Liver (tissue), 9 donors: Measurements from ENCODE around the gene IZUMO2. TPM values are rescaled to one million over a fixed set of nuclear protein-coding genes. Genes with fewer than 3 reads are reported as not detected.
A peak's percentile ranks its signal among the peaks of the same experiment; 100 is the strongest.

Experiments used
- DNase-seq: peaks from one replicate; pipeline ENCODE4 v3.0.0-alpha.2; 2017; ENCODE audit warnings: low spot score
- H3K27ac ChIP-seq, 2 donors: one replicate each; pipeline ENCODE4 v1.7.0; 2013; ENCODE audit warnings: inconsistent platforms in 2 of 2, low read length in 2 of 2, control low read depth in 1 of 2, low read depth in 1 of 2, mild to moderate bottlenecking in 1 of 2
- H3K27me3 ChIP-seq, 4 donors: one replicate each; pipeline versions ENCODE4 v1.6.1 to v1.7.0; 2013; ENCODE audit warnings: low read length in 3 of 4, inconsistent platforms in 1 of 4, mild to moderate bottlenecking in 1 of 4, moderate library complexity in 1 of 4; ENCODE audit not compliant: control insufficient read depth in 4 of 4, insufficient read depth in 4 of 4
- H3K36me3 ChIP-seq, 4 donors: one replicate each; pipeline versions ENCODE4 v1.6.1 to v1.7.0; 2013; ENCODE audit warnings: low read length in 3 of 4, mild to moderate bottlenecking in 3 of 4, low read depth in 1 of 4, moderate library complexity in 1 of 4; ENCODE audit not compliant: control insufficient read depth in 4 of 4, insufficient read depth in 3 of 4
- H3K4me1 ChIP-seq, 4 donors: one replicate each; pipeline versions ENCODE4 v1.6.1 to v1.7.0; 2013; ENCODE audit warnings: low read length in 3 of 4, mild to moderate bottlenecking in 3 of 4, moderate library complexity in 1 of 4; ENCODE audit not compliant: control insufficient read depth in 4 of 4, insufficient read depth in 4 of 4
- H3K4me3 ChIP-seq, 3 donors: one replicate each; pipeline versions ENCODE4 v1.6.1 to v1.7.0; 2013; ENCODE audit warnings: low read length in 3 of 3, control low read depth in 1 of 3, low read depth in 1 of 3, mild to moderate bottlenecking in 1 of 3
- H3K9ac ChIP-seq, 2 donors: one replicate each; pipeline ENCODE4 v1.7.0; 2013; ENCODE audit warnings: low read length in 2 of 2, mild to moderate bottlenecking in 2 of 2, moderate library complexity in 2 of 2, control low read depth in 1 of 2, low read depth in 1 of 2
- H3K9me3 ChIP-seq, 4 donors: one replicate each; pipeline versions ENCODE4 v1.6.1 to v1.7.0; 2013; ENCODE audit warnings: low read length in 3 of 4; ENCODE audit not compliant: control insufficient read depth in 4 of 4
- EGR1 ChIP-seq, 2 donors: IDR thresholded peaks; 2 replicates each; pipeline ENCODE4 v1.6.1; 2016 to 2018; ENCODE audit warnings: antibody characterized with exemption in 2 of 2, low read depth in 2 of 2
- FOXA1 ChIP-seq: IDR thresholded peaks from 2 replicates; pipeline ENCODE4 v1.6.1; 2016; ENCODE audit warnings: antibody characterized with exemption
- HNF4A ChIP-seq, 2 donors: conservative IDR thresholded peaks; 2 replicates each; pipeline ENCODE4 v1.6.1; 2016; ENCODE audit warnings: antibody characterized with exemption in 2 of 2, mild to moderate bottlenecking in 2 of 2
- HNF4G ChIP-seq: IDR thresholded peaks from 2 replicates; pipeline ENCODE4 v1.6.1; 2016; ENCODE audit warnings: antibody characterized with exemption
- JUND ChIP-seq, 2 donors: IDR thresholded peaks; 2 replicates each; pipeline ENCODE4 v1.6.1; 2016; ENCODE audit warnings: antibody characterized with exemption in 2 of 2
- NR2F2 ChIP-seq: IDR thresholded peaks from 2 replicates; pipeline ENCODE4 v1.6.1; 2016; ENCODE audit warnings: antibody characterized with exemption
- RAD21 ChIP-seq, 2 donors: IDR thresholded peaks; 2 replicates each; pipeline ENCODE4 v1.6.1; 2016; ENCODE audit warnings: antibody characterized with exemption in 2 of 2, mild to moderate bottlenecking in 2 of 2
- RXRA ChIP-seq, 2 donors: IDR thresholded peaks; 2 replicates each; pipeline ENCODE4 v1.6.1; 2017 to 2018; ENCODE audit warnings: antibody characterized with exemption in 2 of 2, mild to moderate bottlenecking in 1 of 2
- SP1 ChIP-seq: IDR thresholded peaks from 2 replicates; pipeline ENCODE4 v1.6.1; 2018; ENCODE audit warnings: antibody characterized with exemption, mild to moderate bottlenecking
- TAF1 ChIP-seq: conservative IDR thresholded peaks from 2 replicates; pipeline ENCODE4 v1.6.1; 2016; ENCODE audit warnings: antibody characterized with exemption, mild to moderate bottlenecking
- YY1 ChIP-seq: IDR thresholded peaks from 2 replicates; pipeline ENCODE4 v1.6.1; 2016; ENCODE audit warnings: antibody characterized with exemption, mild to moderate bottlenecking
- WGBS: extraction: QIAGEN DNeasy Blood & Tissue Kit; methylation state at CpG from one replicate; pipeline ENCODE4 v1.1.7; 2013; 5-methylcytosine and 5-hydroxymethylcytosine counted together
- polyA plus RNA-seq, 2 donors: library from polyadenylated mRNA; stranded (reverse) in 1 of 2; unstranded in 1 of 2; fragments of 200-250 nt in 1 of 2; fragments of >200 nt in 1 of 2; fragmentation: Nextera tagmentation in 1 of 2; extraction: Ambion mirVana in 1 of 2; gene quantifications; one replicate each; pipeline versions ENCODE4 v1.2.1 to v1.2.3, GENCODE V29; 2013 to 2015
- total RNA-seq, 2 donors: library from RNA; depleted of rRNA; stranded (reverse); fragments of >200 nt; gene quantifications; one replicate each; pipeline ENCODE4 v1.2.3, GENCODE V29; 2014
- TF ChIP-seq, protein P1 (sequence below): IDR thresholded peaks from 2 replicates; pipeline ENCODE4 v1.6.1; 2016; ENCODE audit warnings: antibody characterized with exemption
- TF ChIP-seq, protein P2 (sequence below): IDR thresholded peaks from 2 replicates; pipeline ENCODE4 v1.6.1; 2016; ENCODE audit warnings: antibody characterized with exemption
- TF ChIP-seq, protein P3 (sequence below): IDR thresholded peaks from 2 replicates; pipeline ENCODE4 v1.6.1; 2016; ENCODE audit warnings: antibody characterized with exemption
- TF ChIP-seq, protein P4 (sequence below): fragments of 150-350 bp; IDR thresholded peaks from 2 replicates; pipeline ENCODE4 v1.5.1; 2017; ENCODE audit warnings: improper control_type of control experiment, low read depth, low read length; ENCODE audit not compliant: missing input control
- TF ChIP-seq, protein P5 (sequence below): IDR thresholded peaks from 2 replicates; pipeline ENCODE4 v1.6.1; 2016; ENCODE audit warnings: antibody characterized with exemption, mild to moderate bottlenecking
- donor health status: healthy.
- donor health status: healthy.
- donor health status: healthy.
- donor health status: healthy.
- donor health status: healthy.

IZUMO2 gene
- total and polyA plus RNA-seq, 4 donors: not detected

DNA sequence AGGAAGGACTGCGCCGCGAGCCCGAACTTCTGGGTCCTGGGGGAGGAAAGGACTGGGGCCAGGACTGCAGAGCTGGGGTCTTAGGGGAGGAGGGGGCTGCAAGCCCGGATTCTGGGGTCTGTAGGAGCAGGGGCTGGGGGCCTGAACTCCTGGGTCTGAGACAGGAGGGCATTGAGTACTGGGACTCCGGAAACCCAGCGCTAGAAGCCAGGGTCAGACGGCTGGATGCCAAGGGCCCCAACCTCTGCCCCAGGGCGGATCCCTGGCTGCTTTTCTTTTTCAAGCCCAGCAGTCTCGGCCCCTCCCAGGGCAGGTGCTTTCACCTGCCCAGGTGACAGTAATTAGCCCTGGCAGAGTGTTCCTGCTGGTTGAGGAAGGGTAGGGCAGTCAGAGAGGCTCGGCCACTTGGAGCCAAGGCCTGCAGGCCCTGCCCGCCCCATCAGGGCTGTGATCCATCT lies 42.6 kb upstream of the IZUMO2 start:
- Histone ChIP-seq H3K4me3 (peak overlapping the region; percentile 12 to 58 (median 54)), H3K9me3 (no peaks in the 10 kb centered on the region), H3K9ac (no peak overlapping the region), H3K4me1 (peaks cover 9 to 23% (median 18%) of the 10 kb centered on the region in 4 donors), H3K27ac (peak overlapping the region; percentile 70 to 79), H3K27me3 (peaks cover 0 to 2% (median 0%) of the 10 kb centered on the region in 4 donors), H3K36me3 (peaks cover 0 to 3% (median 2%) of the 10 kb centered on the region in 4 donors)
- no peak for TF ChIP-seq RXRA (IDR thresholded peaks at IDR 0.05)
- TF ChIP-seq JUND (IDR thresholded peaks at IDR 0.05): no peak
- TF ChIP-seq, protein P1, sequence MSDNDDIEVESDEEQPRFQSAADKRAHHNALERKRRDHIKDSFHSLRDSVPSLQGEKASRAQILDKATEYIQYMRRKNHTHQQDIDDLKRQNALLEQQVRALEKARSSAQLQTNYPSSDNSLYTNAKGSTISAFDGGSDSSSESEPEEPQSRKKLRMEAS: no peak
- no peak for TF ChIP-seq FOXA1
- TF ChIP-seq SP1: peak; percentile 22
- 15% methylated on average over 12 of the region's 12 CpGs for WGBS
- DNase-seq: no peak

DNA sequence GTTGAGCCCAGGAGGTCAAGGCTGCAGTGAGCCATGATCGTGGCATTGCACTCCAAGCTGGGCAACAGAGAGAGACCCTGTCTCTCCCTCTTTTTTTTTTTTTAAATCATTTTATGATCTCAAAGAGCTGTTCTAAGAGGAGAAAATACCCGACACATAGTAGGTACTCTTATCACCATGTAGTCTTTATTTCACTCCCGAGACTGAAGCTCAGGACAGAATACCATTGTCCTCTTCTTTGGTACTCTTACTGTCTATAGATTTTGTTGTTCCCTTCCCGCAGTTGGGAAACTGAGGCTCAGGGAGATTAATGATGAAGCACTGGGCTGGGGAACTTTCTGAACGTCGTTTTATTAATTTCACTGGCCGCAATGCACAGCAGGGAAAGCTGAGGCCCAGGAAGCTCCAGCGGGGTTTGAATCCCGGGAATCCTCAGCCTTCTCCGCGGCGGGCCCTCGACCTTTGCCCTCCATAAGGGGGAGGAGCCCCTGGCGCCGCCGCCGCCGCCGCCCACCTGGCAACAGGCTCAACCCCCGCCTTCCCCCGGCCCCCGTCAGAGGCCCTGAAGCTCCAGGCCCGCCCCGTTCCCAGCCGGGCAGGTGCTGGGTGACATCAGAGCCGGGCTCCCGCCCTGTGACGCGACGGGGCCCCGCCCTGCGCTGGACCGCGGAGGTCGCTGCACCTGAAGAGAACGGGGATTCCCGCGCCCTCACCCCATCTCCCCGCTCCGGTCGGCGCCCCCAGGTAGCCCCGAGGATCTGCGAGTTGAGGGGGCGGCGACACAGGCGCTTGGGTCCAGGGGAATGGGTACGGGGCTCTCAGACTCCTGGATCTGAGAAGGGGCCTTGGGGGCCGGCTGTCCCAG lies 42.0 kb upstream of the IZUMO2 start:
- TF ChIP-seq RXRA (IDR thresholded peaks at IDR 0.05) (peak; percentile 47 to 51), SP1 (peak; percentile 74), RAD21 (IDR thresholded peaks at IDR 0.05) (no peak), HNF4A (conservative IDR thresholded peaks at IDR 0.05) (peak; percentile 40 to 48), TAF1 (no peak), NR2F2 (peak; percentile 22), YY1 (peak; percentile 23), JUND (IDR thresholded peaks at IDR 0.05) (peak in 1 of 2 donors; percentile 21), HNF4G (peak; percentile 33), EGR1 (IDR thresholded peaks at IDR 0.05; ENCODE audit: low read depth in 2 of 2) (peak; percentile 50 to 67)
- TF ChIP-seq, protein P2, sequence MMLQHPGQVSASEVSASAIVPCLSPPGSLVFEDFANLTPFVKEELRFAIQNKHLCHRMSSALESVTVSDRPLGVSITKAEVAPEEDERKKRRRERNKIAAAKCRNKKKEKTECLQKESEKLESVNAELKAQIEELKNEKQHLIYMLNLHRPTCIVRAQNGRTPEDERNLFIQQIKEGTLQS: no peak
- TF ChIP-seq, protein P1: peak; percentile 47
- TF ChIP-seq, protein P3, sequence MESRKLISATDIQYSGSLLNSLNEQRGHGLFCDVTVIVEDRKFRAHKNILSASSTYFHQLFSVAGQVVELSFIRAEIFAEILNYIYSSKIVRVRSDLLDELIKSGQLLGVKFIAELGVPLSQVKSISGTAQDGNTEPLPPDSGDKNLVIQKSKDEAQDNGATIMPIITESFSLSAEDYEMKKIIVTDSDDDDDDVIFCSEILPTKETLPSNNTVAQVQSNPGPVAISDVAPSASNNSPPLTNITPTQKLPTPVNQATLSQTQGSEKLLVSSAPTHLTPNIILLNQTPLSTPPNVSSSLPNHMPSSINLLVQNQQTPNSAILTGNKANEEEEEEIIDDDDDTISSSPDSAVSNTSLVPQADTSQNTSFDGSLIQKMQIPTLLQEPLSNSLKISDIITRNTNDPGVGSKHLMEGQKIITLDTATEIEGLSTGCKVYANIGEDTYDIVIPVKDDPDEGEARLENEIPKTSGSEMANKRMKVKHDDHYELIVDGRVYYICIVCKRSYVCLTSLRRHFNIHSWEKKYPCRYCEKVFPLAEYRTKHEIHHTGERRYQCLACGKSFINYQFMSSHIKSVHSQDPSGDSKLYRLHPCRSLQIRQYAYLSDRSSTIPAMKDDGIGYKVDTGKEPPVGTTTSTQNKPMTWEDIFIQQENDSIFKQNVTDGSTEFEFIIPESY: no peak
- TF ChIP-seq, protein P4, sequence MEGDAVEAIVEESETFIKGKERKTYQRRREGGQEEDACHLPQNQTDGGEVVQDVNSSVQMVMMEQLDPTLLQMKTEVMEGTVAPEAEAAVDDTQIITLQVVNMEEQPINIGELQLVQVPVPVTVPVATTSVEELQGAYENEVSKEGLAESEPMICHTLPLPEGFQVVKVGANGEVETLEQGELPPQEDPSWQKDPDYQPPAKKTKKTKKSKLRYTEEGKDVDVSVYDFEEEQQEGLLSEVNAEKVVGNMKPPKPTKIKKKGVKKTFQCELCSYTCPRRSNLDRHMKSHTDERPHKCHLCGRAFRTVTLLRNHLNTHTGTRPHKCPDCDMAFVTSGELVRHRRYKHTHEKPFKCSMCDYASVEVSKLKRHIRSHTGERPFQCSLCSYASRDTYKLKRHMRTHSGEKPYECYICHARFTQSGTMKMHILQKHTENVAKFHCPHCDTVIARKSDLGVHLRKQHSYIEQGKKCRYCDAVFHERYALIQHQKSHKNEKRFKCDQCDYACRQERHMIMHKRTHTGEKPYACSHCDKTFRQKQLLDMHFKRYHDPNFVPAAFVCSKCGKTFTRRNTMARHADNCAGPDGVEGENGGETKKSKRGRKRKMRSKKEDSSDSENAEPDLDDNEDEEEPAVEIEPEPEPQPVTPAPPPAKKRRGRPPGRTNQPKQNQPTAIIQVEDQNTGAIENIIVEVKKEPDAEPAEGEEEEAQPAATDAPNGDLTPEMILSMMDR: no peak
- TF ChIP-seq, protein P5, sequence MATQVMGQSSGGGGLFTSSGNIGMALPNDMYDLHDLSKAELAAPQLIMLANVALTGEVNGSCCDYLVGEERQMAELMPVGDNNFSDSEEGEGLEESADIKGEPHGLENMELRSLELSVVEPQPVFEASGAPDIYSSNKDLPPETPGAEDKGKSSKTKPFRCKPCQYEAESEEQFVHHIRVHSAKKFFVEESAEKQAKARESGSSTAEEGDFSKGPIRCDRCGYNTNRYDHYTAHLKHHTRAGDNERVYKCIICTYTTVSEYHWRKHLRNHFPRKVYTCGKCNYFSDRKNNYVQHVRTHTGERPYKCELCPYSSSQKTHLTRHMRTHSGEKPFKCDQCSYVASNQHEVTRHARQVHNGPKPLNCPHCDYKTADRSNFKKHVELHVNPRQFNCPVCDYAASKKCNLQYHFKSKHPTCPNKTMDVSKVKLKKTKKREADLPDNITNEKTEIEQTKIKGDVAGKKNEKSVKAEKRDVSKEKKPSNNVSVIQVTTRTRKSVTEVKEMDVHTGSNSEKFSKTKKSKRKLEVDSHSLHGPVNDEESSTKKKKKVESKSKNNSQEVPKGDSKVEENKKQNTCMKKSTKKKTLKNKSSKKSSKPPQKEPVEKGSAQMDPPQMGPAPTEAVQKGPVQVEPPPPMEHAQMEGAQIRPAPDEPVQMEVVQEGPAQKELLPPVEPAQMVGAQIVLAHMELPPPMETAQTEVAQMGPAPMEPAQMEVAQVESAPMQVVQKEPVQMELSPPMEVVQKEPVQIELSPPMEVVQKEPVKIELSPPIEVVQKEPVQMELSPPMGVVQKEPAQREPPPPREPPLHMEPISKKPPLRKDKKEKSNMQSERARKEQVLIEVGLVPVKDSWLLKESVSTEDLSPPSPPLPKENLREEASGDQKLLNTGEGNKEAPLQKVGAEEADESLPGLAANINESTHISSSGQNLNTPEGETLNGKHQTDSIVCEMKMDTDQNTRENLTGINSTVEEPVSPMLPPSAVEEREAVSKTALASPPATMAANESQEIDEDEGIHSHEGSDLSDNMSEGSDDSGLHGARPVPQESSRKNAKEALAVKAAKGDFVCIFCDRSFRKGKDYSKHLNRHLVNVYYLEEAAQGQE: peak; percentile 50
- peak overlapping the region; percentile 85 to 94 for H3K27ac ChIP-seq
- peaks cover 9 to 23% (median 18%) of the 10 kb centered on the region in 4 donors for H3K4me1 ChIP-seq
- DNase-seq: peak; percentile 78
- no peak overlapping the region for H3K9ac ChIP-seq
- H3K9me3 ChIP-seq: no peaks in the 10 kb centered on the region
- 5% methylated on average over 49 of the region's 49 CpGs for WGBS
- H3K27me3 ChIP-seq: peaks cover 0 to 2% (median 0%) of the 10 kb centered on the region in 4 donors
- H3K4me3 ChIP-seq: peak overlapping the region; percentile 12 to 77 (median 58)
- no peaks in the 10 kb centered on the region for H3K36me3 ChIP-seq
